NCI-H128 (cell line): ENCODE measurements around the gene FCSK.
A peak's percentile ranks its signal among the peaks of the same experiment; 100 is the strongest.
"Not testable (repeated sequence)": the region's sequence is repeated elsewhere in the genome, so short reads cannot be mapped to it uniquely, and the experiment has no call there.

Experiments used
- DNase-seq: peaks from one replicate; lab custom pipeline; 2025; ENCODE audit not compliant: unreplicated experiment; lab: John Stamatoyannopoulos, UW

Gene FCSK

GRCh38 chr16:70522216-70523075 lies 68.1 kb downstream of the FCSK start:
- no peak for DNase-seq

GRCh38 chr16:70523076-70523742 lies 68.8 kb downstream of the FCSK start, which contains the start of gene COG4:
COG4 (minus strand) TSS chr16:70523554; CDS start chr16:70523543, 11 bp downstream.
- peak; percentile 59 for DNase-seq

GRCh38 chr16:70523743-70524398 lies 69.5 kb downstream of the FCSK start, which contains the start of gene SF3B3:
SF3B3 (plus strand) TSS chr16:70523816; CDS start chr16:70526657, 2,841 bp downstream.
- peak; percentile 59 for DNase-seq

- DNase-seq: not testable (repeated sequence)
These were observed 70.0 kb downstream of the FCSK start for GRCh38 chr16:70524399-70524825.

- DNase-seq: no peak
These were observed 72.0 kb downstream of the FCSK start for GRCh38 chr16:70526403-70526802.

- DNase-seq: no peak
These were observed 73.1 kb downstream of the FCSK start for GRCh38 chr16:70527315-70527996.

- DNase-seq: no peak
These were observed 74.8 kb downstream of the FCSK start for GRCh38 chr16:70529051-70529777.
